Stimulated activated CD8-positive, alpha-beta memory T cell treated with anti-CD3 and anti-CD28 coated beads, Interleukin-7, amount 100 ng/mL, for 48 hours (primary cell): ENCODE results near the gene CYLD.
A peak's percentile ranks its signal among the peaks of the same experiment; 100 is the strongest.

ENCODE experiments used
- DNase-seq, 2 donors: peaks; one replicate each; pipeline ENCODE4 v3.0.0-alpha.2; 2020; ENCODE audit warnings: low read depth in 1 of 2; ENCODE audit errors: extremely low read depth in 1 of 2

CYLD gene

GRCh38 chr16:50741781-50742575 lies at the start of gene CYLD:
Gene CYLD, plus strand, starts transcription at chr16:50742086. Its CDS starts 7,613 bp downstream, at chr16:50749699.
- DNase-seq, result peak; percentile 99 to 100

- no peak for DNase-seq
Measured at GRCh38 chr16:50692644-50692998, 49.3 kb upstream of the CYLD start.

GRCh38 chr16:50692999-50693781 lies 48.7 kb upstream of the CYLD start, which contains the start of gene NOD2:
Gene NOD2, plus strand, starts transcription at chr16:50693606. Its CDS starts 5,890 bp downstream, at chr16:50699496.
- no peak for DNase-seq

- DNase-seq, result no peak
Measured at GRCh38 chr16:50694206-50694605, 47.7 kb upstream of the CYLD start.

GRCh38 chr16:50695017-50696000 lies 46.6 kb upstream of the CYLD start:
- DNase-seq, result no peak

GRCh38 chr16:50696126-50696525 lies 45.8 kb upstream of the CYLD start:
- DNase-seq, result no peak

- DNase-seq, result peak in 1 of 2 donors; percentile 53
Measured at GRCh38 chr16:50696575-50697420, 45.1 kb upstream of the CYLD start.

GRCh38 chr16:50697421-50697715 lies 44.5 kb upstream of the CYLD start:
- no peak for DNase-seq

- peak in 1 of 2 donors; percentile 62 for DNase-seq
Measured at GRCh38 chr16:50697881-50698767, 43.8 kb upstream of the CYLD start.

GRCh38 chr16:50699326-50700159 lies 42.3 kb upstream of the CYLD start:
- DNase-seq, result peak in 1 of 2 donors; percentile 82

- no peak for DNase-seq
Measured at GRCh38 chr16:50702725-50703124, 39.2 kb upstream of the CYLD start.

GRCh38 chr16:50704245-50704644 lies 37.6 kb upstream of the CYLD start:
- no peak for DNase-seq

GRCh38 chr16:50705436-50706110 lies 36.3 kb upstream of the CYLD start:
- DNase-seq, result no peak

GRCh38 chr16:50706250-50706649 lies 35.6 kb upstream of the CYLD start:
- DNase-seq, result no peak

GRCh38 chr16:50708373-50709060 lies 33.4 kb upstream of the CYLD start:
- no peak for DNase-seq

- DNase-seq, result no peak
Measured at GRCh38 chr16:50709061-50709684, 32.7 kb upstream of the CYLD start.

GRCh38 chr16:50709980-50710379 lies 31.9 kb upstream of the CYLD start:
- DNase-seq, result no peak
